ENCODE data around the gene APBA2.

- no peak for TF ChIP-seq GATA1 (IDR thresholded peaks at IDR 0.05; ENCODE audit: low read depth, low read length)
- TF ChIP-seq POLR2A (IDR thresholded peaks at IDR 0.05; ENCODE audit: low read length) = no peak
These were observed 235.0 kb downstream of the APBA2 start for GRCh38 chr15:29120593-29121368.
